Testis (tissue), 2 donors: ENCODE measurements around the gene CXCL3.
"Not testable (repeated sequence)": the region's sequence is repeated elsewhere in the genome, so short reads cannot be mapped to it uniquely, and the experiment has no call there.

Experiments
- CTCF ChIP-seq, 3 experiments: fragments of 450-650 bp in 2 of 3; fragments of 200-600 bp in 1 of 3; sonication (generic) in 1 of 3; IDR thresholded peaks; one replicate each; pipeline ENCODE4 v1.5.1; 2016 to 2019; ENCODE audit warnings: antibody characterized with exemption in 3 of 3, mild to moderate bottlenecking in 2 of 3, moderate library complexity in 1 of 3
- POLR2A ChIP-seq: fragments of 450-650 bp; IDR thresholded peaks from one replicate; pipeline ENCODE4 v1.6.1; 2017; ENCODE audit warnings: antibody characterized with exemption, mild to moderate bottlenecking, moderate library complexity

GRCh38 chr4:74080351-74080750 is 41.9 kb upstream of the CXCL3 start:
- not testable (repeated sequence) for TF ChIP-seq CTCF (IDR thresholded peaks at IDR 0.05); POLR2A
